ENCODE measurements around the gene AP3B1.

AP3B1 gene

DNA sequence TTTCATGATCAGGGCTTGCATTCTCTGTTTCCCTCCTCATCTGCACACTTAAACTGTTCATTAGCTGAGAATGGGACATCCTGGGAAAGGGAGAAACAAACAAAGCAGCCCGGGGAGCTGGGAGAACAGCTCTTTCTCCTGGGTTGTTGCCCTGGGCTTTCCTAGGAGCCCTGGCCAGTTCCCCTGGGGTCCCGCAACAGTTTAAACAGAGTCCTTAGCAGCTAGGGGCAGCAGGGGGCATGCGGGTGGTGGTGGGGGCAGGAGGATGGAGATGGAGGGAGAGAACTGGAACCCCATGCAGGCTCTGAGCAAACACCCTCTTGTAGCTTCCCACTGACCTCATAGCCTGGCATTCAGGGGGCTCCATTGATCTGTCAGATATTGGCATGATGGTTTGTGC is 309.3 kb downstream of the AP3B1 start:
- TF ChIP-seq, protein P1, sequence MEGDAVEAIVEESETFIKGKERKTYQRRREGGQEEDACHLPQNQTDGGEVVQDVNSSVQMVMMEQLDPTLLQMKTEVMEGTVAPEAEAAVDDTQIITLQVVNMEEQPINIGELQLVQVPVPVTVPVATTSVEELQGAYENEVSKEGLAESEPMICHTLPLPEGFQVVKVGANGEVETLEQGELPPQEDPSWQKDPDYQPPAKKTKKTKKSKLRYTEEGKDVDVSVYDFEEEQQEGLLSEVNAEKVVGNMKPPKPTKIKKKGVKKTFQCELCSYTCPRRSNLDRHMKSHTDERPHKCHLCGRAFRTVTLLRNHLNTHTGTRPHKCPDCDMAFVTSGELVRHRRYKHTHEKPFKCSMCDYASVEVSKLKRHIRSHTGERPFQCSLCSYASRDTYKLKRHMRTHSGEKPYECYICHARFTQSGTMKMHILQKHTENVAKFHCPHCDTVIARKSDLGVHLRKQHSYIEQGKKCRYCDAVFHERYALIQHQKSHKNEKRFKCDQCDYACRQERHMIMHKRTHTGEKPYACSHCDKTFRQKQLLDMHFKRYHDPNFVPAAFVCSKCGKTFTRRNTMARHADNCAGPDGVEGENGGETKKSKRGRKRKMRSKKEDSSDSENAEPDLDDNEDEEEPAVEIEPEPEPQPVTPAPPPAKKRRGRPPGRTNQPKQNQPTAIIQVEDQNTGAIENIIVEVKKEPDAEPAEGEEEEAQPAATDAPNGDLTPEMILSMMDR (IDR thresholded peaks at IDR 0.05), result no peak
- TF ChIP-seq ZFX (IDR thresholded peaks at IDR 0.05; ENCODE audit: borderline replicate concordance), result no peak
- H3K27ac ChIP-seq, result no peak overlapping the region

DNA sequence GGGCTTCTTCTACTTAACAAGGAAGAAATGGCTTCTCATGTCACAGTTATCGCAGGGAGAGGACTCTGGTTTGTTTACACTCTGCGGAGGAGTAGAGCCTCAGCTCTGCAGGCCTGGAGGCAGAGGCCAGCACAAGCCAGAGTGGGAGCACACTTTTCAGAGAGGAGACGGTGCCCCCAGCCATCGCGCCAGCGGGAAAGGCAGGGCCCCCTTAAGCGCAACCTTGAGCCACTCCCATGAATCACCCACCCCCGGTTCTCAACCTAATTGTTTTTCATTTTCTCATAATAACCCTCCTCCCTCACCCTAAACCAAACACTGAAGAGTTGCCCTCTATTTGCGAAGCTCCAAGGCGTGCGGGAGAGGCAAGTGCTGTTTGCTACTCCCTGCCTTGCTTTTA is 309.9 kb downstream of the AP3B1 start:
- H3K27ac ChIP-seq, result no peak overlapping the region
- TF ChIP-seq ZFX (IDR thresholded peaks at IDR 0.05; ENCODE audit: borderline replicate concordance), result no peak
- TF ChIP-seq, protein P1 (IDR thresholded peaks at IDR 0.05), result no peak

DNA sequence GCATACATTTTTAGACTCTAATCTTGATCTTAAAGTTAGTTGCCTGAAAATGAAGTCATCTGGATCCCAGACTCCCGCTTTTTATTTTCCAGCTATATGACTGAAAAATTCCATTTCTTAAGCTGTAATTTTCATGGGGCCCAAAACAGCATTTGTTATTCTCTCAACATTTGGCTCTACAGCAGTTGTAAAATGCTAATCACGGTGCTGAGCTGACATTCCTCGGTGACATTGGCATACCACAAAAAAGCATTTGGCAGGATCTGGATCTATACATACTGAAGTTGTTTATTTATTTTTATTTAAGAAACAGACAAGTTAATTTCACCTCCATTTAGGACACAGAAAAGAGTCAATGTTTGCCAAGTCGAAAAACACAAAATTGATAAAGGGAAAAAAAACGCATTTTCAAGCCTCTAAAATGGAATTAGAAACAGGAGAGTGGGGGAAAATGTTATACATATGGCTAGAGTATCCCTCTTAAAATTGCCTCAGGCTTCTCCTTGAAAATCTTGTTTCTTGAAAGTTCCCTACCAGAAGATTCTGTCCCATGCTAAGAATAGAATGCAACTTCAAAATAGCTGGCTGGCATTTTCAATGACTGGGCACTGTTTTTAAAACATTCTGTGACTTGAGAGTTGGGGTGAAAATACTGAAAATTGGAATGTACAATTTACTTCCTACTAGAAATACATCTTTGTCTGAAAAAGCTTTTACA is 310.9 kb downstream of the AP3B1 start:
- TF ChIP-seq, protein P1 (IDR thresholded peaks at IDR 0.05), result no peak
- TF ChIP-seq ZFX (IDR thresholded peaks at IDR 0.05; ENCODE audit: borderline replicate concordance), result no peak
- no peak overlapping the region for H3K27ac ChIP-seq

DNA sequence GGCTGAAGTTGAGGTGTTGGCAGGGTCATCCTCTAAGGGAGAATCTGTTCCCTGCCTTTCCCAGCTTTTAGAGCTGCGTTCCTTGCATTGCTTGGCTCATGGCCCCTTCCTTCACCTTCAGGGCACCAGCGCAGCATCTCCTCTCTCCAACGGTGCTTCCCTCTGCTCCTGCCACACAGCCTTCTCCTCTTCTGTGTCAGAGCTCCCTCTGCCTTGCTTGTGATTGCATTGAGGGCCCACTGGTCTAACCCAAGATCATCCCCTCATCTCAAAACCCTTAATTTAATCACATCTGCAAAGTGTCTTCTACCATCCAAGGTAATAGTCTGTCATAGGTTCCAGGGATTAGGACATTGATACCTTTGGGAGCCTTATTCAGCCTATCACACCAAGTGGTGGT is 312.7 kb downstream of the AP3B1 start:
- TF ChIP-seq, protein P1 (IDR thresholded peaks at IDR 0.05), result no peak
- no peak for TF ChIP-seq ZFX (IDR thresholded peaks at IDR 0.05; ENCODE audit: borderline replicate concordance)

DNA sequence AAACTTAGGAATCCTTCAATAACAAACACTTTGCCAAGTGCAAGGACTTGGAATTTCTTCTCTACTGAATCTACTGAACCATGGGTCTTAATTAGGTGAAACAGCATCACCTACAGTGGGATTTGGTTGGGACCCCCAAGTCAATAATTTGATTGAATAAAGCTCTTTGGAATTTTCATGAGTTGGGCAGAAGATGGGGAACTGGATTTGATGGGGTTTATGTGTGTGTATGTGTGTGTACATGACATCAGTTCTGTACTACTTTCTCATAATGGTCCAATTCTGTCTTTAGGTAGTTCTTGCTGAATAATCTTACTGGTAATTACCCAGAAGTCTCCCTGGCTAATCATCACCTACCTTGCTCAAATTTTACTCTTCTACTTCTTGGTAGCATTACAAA is 319.9 kb downstream of the AP3B1 start:
- H3K27ac ChIP-seq, result no peak overlapping the region
- TF ChIP-seq ZFX (IDR thresholded peaks at IDR 0.05; ENCODE audit: borderline replicate concordance), result no peak
- TF ChIP-seq, protein P1 (IDR thresholded peaks at IDR 0.05), result no peak

More for the DNA sequence above, 312.7 kb downstream of the AP3B1 start:
- H3K27ac ChIP-seq, result no peak overlapping the region

DNA sequence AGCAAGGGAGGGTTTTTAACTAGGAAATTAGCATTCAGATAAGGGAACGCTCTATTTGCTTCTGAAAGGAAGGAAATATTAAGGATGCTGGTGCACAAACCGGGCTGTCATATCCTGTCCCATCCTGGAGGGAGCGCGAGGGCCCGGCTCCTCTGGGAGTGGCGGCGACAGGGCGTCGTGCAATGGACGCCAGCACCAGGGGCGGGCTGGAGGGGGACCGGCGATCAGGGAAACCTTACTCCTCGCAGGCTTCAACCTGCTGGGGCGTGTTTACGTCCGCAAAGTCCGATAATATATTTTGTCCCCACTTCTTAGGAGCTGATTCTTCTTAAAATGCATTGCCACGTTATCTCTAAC is 321.3 kb downstream of the AP3B1 start:
- TF ChIP-seq, protein P1 (IDR thresholded peaks at IDR 0.05), result no peak
- TF ChIP-seq ZFX (IDR thresholded peaks at IDR 0.05; ENCODE audit: borderline replicate concordance), result no peak
- H3K27ac ChIP-seq, result no peak overlapping the region

DNA sequence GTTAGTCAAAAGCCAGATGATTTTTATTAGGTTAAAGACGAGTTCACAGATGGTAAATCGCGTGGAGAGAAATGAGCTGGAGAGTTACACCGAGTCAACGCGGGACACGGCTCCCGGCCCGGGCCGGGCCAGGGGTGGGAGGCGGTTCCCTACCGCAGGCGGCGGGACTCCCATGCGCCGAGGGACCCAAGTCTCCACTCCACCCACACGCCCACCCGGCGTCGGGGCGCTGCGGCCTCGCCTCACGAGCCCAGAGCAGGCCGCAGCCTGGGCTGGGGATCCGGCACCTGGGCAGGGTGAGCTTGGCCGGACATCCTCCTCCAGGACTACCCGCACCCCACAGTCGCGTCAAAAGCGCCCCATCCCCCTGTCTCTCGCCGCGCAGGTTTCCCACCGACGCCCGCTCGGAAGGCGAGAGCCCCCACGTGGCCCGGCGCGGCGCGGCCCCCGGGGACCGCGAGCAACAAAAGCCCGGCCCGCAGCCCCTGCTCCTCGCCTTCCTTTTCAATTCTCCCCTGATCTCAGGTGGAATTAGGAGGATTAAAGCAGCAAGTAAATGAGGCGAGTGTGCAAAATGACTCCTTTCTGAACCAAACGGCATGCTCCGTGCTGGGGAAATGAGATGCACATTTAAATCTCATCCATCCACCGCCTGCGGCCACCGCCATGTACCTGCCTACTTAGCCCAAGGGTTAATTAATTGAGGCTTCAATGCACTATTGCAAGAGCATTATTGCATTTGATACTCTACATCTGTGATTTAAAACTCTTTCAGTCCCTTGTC is 321.8 kb downstream of the AP3B1 start:
- TF ChIP-seq ZFX (IDR thresholded peaks at IDR 0.05; ENCODE audit: borderline replicate concordance), result no peak
- H3K27ac ChIP-seq, result no peak overlapping the region

Data from 22Rv1 (cell line).